Neutrophil (primary cell): ENCODE results near the gene YBX1.

Experiments used
- H3K27ac ChIP-seq: fragments of 200-600 bp; sonication (generic); 2 replicates; pipeline ENCODE4 v1.5.1; 2016; ENCODE audit warnings: mild to moderate bottlenecking, moderate library complexity
- H3K27me3 ChIP-seq: fragments of 200-600 bp; sonication (generic); 2 replicates; pipeline ENCODE4 v1.6.0; 2016; ENCODE audit warnings: mild to moderate bottlenecking
- H3K36me3 ChIP-seq: fragments of 200-600 bp; sonication (generic); 2 replicates; pipeline ENCODE4 v1.5.1; 2017
- H3K4me1 ChIP-seq, 2 experiments: fragments of 200-600 bp in 1 of 2; sonication (generic) in 1 of 2; 1 replicate in 1 of 2; 2 replicates in 1 of 2; pipeline versions ENCODE4 v1.5.1 to v1.6.1; 2013 to 2016; ENCODE audit warnings: low read depth in 1 of 2, low read length in 1 of 2, mild to moderate bottlenecking in 1 of 2, moderate library complexity in 1 of 2; ENCODE audit not compliant: control insufficient read depth in 1 of 2, insufficient read depth in 1 of 2
- H3K4me3 ChIP-seq, 2 experiments: fragments of 200-600 bp in 1 of 2; sonication (generic) in 1 of 2; 1 replicate in 1 of 2; 2 replicates in 1 of 2; pipeline ENCODE4 v1.5.1; 2013 to 2016; ENCODE audit warnings: low read depth in 1 of 2, low read length in 1 of 2, mild to moderate bottlenecking in 1 of 2, moderate library complexity in 1 of 2
- H3K9me3 ChIP-seq: fragments of 200-600 bp; sonication (generic); 2 replicates; pipeline ENCODE4 v1.5.1; 2016
- CTCF ChIP-seq: fragments of 200-600 bp; sonication (generic); IDR thresholded peaks from 2 replicates; pipeline ENCODE4 v1.5.1; 2016; ENCODE audit warnings: antibody characterized with exemption

The YBX1 gene

DNA sequence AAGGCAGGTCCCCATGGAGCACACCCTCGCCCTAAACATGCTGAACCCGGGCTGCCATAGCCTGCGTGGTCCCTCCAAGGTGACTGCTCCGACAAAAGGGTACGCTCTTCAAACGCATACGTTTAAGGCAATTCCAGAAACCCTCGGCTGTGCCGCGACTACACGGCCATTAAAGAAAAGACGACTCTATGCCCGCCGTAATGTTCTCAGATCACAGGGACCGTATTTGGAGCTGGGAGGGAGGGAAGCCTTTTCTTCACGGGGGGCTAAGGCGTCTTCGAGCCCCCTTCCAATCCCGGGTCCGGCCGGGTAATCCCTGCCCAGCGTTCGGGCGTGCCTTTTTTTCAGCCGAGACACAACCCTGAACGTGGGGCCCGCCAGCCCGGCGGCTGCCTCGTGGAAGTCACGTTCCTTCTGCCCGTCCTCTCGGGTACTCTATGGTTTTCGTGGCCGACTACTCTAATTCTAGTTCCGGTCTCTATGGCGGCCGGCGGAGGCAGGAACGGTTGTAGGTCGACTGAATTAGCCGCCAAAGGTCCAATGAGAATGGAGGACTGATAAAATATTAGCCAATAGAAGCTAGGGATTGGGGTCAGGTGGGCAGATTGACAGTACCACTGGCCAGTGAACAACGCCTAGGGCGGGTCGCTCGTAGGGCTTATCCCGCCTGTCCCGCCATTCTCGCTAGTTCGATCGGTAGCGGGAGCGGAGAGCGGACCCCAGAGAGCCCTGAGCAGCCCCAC is at the start of gene YBX1:
YBX1 (plus strand) TSS at position 678 of the 743 bp plus-strand sequence. CDS start 148 bp downstream, outside the sequence.
- H3K36me3 ChIP-seq = no peaks in the 10 kb centered on the region
- H3K4me3 ChIP-seq = peak within 1 kb of the TSS; percentile 76 to 79
- peak within 1 kb of the TSS; percentile 92 for H3K27ac ChIP-seq
- no peaks in the 10 kb centered on the region for H3K27me3 ChIP-seq
- H3K4me1 ChIP-seq = peaks cover 31 to 34% of the 10 kb centered on the region in 2 experiments
- no peaks in the 10 kb centered on the region for H3K9me3 ChIP-seq
- peak; percentile 14 for TF ChIP-seq CTCF

- Histone ChIP-seq H3K36me3 (no peaks in the 10 kb centered on the region), H3K27ac (no peak overlapping the region), H3K9me3 (no peaks in the 10 kb centered on the region), H3K27me3 (no peaks in the 10 kb centered on the region), H3K4me3 (no peak overlapping the region), H3K4me1 (no peaks in the 10 kb centered on the region)
- TF ChIP-seq CTCF = no peak
Measured at GRCh38 chr1:42639116-42639515, 43.1 kb upstream of the YBX1 start.

DNA sequence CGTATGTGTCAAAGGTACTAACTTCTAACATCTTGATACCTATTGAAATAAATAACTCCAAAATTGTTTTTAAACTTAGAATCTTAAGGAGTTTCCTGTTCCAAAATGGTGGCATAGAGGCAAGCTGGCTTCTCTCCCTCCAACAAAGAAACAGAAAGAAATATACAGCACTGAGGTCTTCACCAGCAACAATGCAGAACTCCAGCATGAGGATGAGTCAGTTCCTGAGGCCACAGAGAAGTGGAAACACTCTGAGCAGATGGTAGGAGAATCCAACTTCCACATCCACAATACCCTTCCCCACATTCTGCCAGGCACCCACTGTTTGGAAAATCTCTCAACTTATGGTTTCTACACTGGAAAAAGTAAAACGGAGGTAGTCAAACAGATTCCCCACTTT is 36.2 kb upstream of the YBX1 start:
- H3K27me3 ChIP-seq = no peaks in the 10 kb centered on the region
- H3K9me3 ChIP-seq = no peaks in the 10 kb centered on the region
- no peak overlapping the region for H3K27ac ChIP-seq
- H3K4me3 ChIP-seq = no peak overlapping the region
- H3K4me1 ChIP-seq = no peaks in the 10 kb centered on the region
- H3K36me3 ChIP-seq = no peaks in the 10 kb centered on the region
- no peak for TF ChIP-seq CTCF

DNA sequence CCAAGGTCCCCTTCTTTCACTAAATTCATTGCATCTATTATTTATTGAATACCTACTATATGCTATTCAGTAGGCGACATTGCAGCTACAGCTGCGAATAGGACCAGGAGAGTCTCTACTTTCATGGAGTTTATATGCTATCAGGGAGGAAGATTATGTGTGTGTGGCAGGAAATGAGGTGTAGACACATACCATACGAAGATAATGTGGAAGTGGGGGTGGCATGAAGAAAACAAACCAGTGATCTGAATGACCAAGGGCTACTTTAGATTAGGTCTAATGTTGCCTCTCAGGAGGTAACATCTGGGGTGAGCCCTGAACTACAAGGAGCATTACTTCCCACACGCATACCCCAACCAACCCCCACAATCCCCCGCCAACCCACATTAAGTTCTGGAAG is 25.0 kb upstream of the YBX1 start:
- Histone ChIP-seq H3K36me3 (no peaks in the 10 kb centered on the region), H3K27ac (no peak overlapping the region), H3K9me3 (no peaks in the 10 kb centered on the region), H3K4me3 (peak overlapping the region in 1 of 2 experiments; percentile 67), H3K27me3 (no peaks in the 10 kb centered on the region), H3K4me1 (peaks cover 16 to 19% of the 10 kb centered on the region in 2 experiments)
- no peak for TF ChIP-seq CTCF

- Histone ChIP-seq H3K4me3 (peak within 1 kb of the TSS; percentile 67 to 88), H3K36me3 (no peaks in the 10 kb centered on the region), H3K9me3 (no peaks in the 10 kb centered on the region), H3K27me3 (no peaks in the 10 kb centered on the region), H3K27ac (peak within 1 kb of the TSS; percentile 67), H3K4me1 (peaks cover 16 to 19% of the 10 kb centered on the region in 2 experiments)
- peak; percentile 65 for TF ChIP-seq CTCF
Measured at GRCh38 chr1:42657981-42658876, 24.0 kb upstream of the YBX1 start, which contains the start of gene PPIH. Gene PPIH, plus strand, starts transcription at chr1:42658423. Its CDS starts 24 bp downstream, at chr1:42658447.
